IMR-90 (cell line): ENCODE measurements around the gene DGKG. TPM values are rescaled to one million over a fixed set of nuclear protein-coding genes. Genes with fewer than 3 reads are reported as not detected.
A peak's percentile ranks its signal among the peaks of the same experiment; 100 is the strongest.

Experiments used
- ATAC-seq: fragments of 200-7000 bp; cut with Tn5 transposase; 2 replicates; pipeline ENCODE4 v1.9.1; 2020; ENCODE audit warnings: low read depth, mild to moderate bottlenecking, moderate library complexity
- BruUV-seq: library from RNA; stranded (reverse); fragments of 400-500 nt; replicated peaks from 2 replicates; lab custom pipeline; 2021; lab: Mats Ljungman, UMichigan
- CTCF ChIA-PET: fragments of 300-600 bp; formaldehyde crosslinking; extraction: SDS; loops from one replicate; lab custom pipeline; 2021; ENCODE audit warnings: antibody characterized with exemption; lab: Yijun Ruan, JAX
- POLR2A ChIA-PET: fragments of 300-600 bp; sonication (Branson Sonifier 250); formaldehyde crosslinking; loops from one replicate; lab custom pipeline; 2022; ENCODE audit warnings: antibody characterized with exemption; ENCODE audit not compliant: unreplicated experiment; lab: Charles Lee
- DNase-seq: peaks from one replicate; pipeline ENCODE4 v3.0.0; 2013
- H2AFZ ChIP-seq: replicated peaks from 2 replicates; pipeline ENCODE3; 2013; ENCODE audit warnings: low read length, mild to moderate bottlenecking; ENCODE audit not compliant: poor library complexity
- H2AK5ac ChIP-seq: 2 replicates; pipeline ENCODE4 v1.6.1; 2013; ENCODE audit warnings: low read depth, low read length, inconsistent platforms
- H2AK9ac ChIP-seq: replicated peaks from 2 replicates; pipeline ENCODE3; 2013; ENCODE audit warnings: mild to moderate bottlenecking, low read depth, low read length, moderate library complexity; ENCODE audit not compliant: poor library complexity
- H2BK120ac ChIP-seq: 2 replicates; pipeline ENCODE4 v1.6.1; 2013; ENCODE audit warnings: low read depth, low read length, inconsistent platforms
- H2BK15ac ChIP-seq: 3 replicates; pipeline ENCODE4 v1.6.1; 2013; ENCODE audit warnings: low read depth, low read length, inconsistent platforms
- H2BK20ac ChIP-seq: 2 replicates; pipeline ENCODE4 v1.6.1; 2013; ENCODE audit warnings: low read depth, mild to moderate bottlenecking, inconsistent platforms, low read length, moderate library complexity
- H2BK5ac ChIP-seq: 2 replicates; pipeline ENCODE4 v1.6.1; 2013; ENCODE audit warnings: mild to moderate bottlenecking, low read depth, low read length, inconsistent platforms; ENCODE audit not compliant: poor library complexity, severe bottlenecking
- H3K14ac ChIP-seq: replicated peaks from 2 replicates; pipeline ENCODE4 v1.6.1; 2013; ENCODE audit warnings: low read depth, low read length, inconsistent platforms
- H3K18ac ChIP-seq: 2 replicates; pipeline ENCODE4 v1.6.1; 2013; ENCODE audit warnings: low read depth, low read length, control low read depth
- H3K23ac ChIP-seq: 2 replicates; pipeline ENCODE4 v1.6.1; 2013; ENCODE audit warnings: low read depth, low read length, inconsistent platforms
- H3K27ac ChIP-seq: 2 replicates; pipeline ENCODE4 v1.5.1; 2013; ENCODE audit warnings: mild to moderate bottlenecking, control low read depth, low read length; ENCODE audit not compliant: insufficient read depth
- H3K27me3 ChIP-seq: 2 replicates; pipeline ENCODE4 v1.6.1; 2013; ENCODE audit warnings: low read length; ENCODE audit not compliant: control insufficient read depth, insufficient read depth
- H3K36me3 ChIP-seq: 2 replicates; pipeline ENCODE4 v1.6.1; 2013; ENCODE audit warnings: low read length, mixed read lengths; ENCODE audit not compliant: control insufficient read depth, insufficient read depth
- H3K4ac ChIP-seq: 2 replicates; pipeline ENCODE4 v1.6.1; 2013; ENCODE audit warnings: low read depth, low read length, inconsistent platforms
- H3K4me1 ChIP-seq: 2 replicates; pipeline ENCODE4 v1.6.1; 2013; ENCODE audit warnings: low read length, mixed read lengths; ENCODE audit not compliant: control insufficient read depth, insufficient read depth
- H3K4me2 ChIP-seq: 2 replicates; pipeline ENCODE4 v1.6.1; 2013; ENCODE audit warnings: low read depth, mild to moderate bottlenecking, control low read depth, low read length, moderate library complexity
- H3K4me3 ChIP-seq: 2 replicates; pipeline ENCODE4 v1.5.1; 2013; ENCODE audit warnings: low read depth, mild to moderate bottlenecking, control low read depth, low read length, moderate library complexity; ENCODE audit not compliant: insufficient read depth
- H3K56ac ChIP-seq: 2 replicates; pipeline ENCODE4 v1.6.1; 2013; ENCODE audit warnings: low read length, inconsistent platforms; ENCODE audit not compliant: insufficient read depth; ENCODE audit errors: extremely low read depth
- H3K79me1 ChIP-seq, 2 experiments: 2 replicates each; pipeline ENCODE4 v1.6.1; 2013; ENCODE audit warnings: low read length in 2 of 2, inconsistent platforms in 1 of 2, low read depth in 1 of 2
- H3K9ac ChIP-seq: 2 replicates; pipeline ENCODE4 v1.6.1; 2013; ENCODE audit warnings: low read depth, low read length, control low read depth
- H3K9me1 ChIP-seq: 2 replicates; pipeline ENCODE4 v1.6.1; 2013; ENCODE audit warnings: low read length, inconsistent platforms; ENCODE audit not compliant: insufficient read depth
- H3K9me3 ChIP-seq: 2 replicates; pipeline ENCODE4 v1.6.1; 2013; ENCODE audit warnings: low read length; ENCODE audit not compliant: control insufficient read depth, insufficient read depth
- H4K20me1 ChIP-seq: 2 replicates; pipeline ENCODE4 v1.6.1; 2013; ENCODE audit warnings: low read length, inconsistent platforms; ENCODE audit not compliant: insufficient read depth
- H4K5ac ChIP-seq: 2 replicates; pipeline ENCODE4 v1.6.1; 2013; ENCODE audit warnings: mild to moderate bottlenecking, low read depth, low read length, control low read depth
- H4K8ac ChIP-seq, 2 experiments: 2 replicates each; pipeline ENCODE4 v1.6.1; 2013; ENCODE audit warnings: low read depth in 2 of 2, low read length in 2 of 2, control low read depth in 1 of 2, inconsistent platforms in 1 of 2
- H4K91ac ChIP-seq: 2 replicates; pipeline ENCODE4 v1.6.1; 2013; ENCODE audit warnings: low read depth, low read length, inconsistent platforms; ENCODE audit not compliant: insufficient read depth
- BHLHE40 ChIP-seq: fragments of 150-350 bp; IDR thresholded peaks from 2 replicates; pipeline ENCODE4 v1.6.1; 2016; ENCODE audit warnings: mild to moderate bottlenecking, low read depth, low read length
- CEBPB ChIP-seq: IDR thresholded peaks from 2 replicates; pipeline ENCODE4 v1.6.1; 2012; ENCODE audit warnings: low read depth, low read length, improper control_type of control experiment
- CHD1 ChIP-seq: IDR thresholded peaks from 2 replicates; pipeline ENCODE4 v1.6.1; 2012; ENCODE audit warnings: low read depth, low read length, improper control_type of control experiment
- CTCF ChIP-seq: conservative IDR thresholded peaks from 2 replicates; pipeline ENCODE4 v1.5.1; 2012; ENCODE audit warnings: mild to moderate bottlenecking, low read depth, low read length, improper control_type of control experiment
- ELK1 ChIP-seq: fragments of 150-350 bp; IDR thresholded peaks from 2 replicates; pipeline ENCODE4 v1.6.1; 2016; ENCODE audit warnings: low read depth, mild to moderate bottlenecking, low read length, moderate library complexity, borderline replicate concordance
- FOS ChIP-seq: fragments of 150-350 bp; IDR thresholded peaks from 2 replicates; pipeline ENCODE4 v1.6.1; 2016; ENCODE audit warnings: low read depth, low read length
- MAFK ChIP-seq: IDR thresholded peaks from 2 replicates; pipeline ENCODE4 v1.6.1; 2012; ENCODE audit warnings: low read depth, low read length, improper control_type of control experiment
- MAZ ChIP-seq: IDR thresholded peaks from 2 replicates; pipeline ENCODE4 v1.6.1; 2012; ENCODE audit warnings: low read depth, mild to moderate bottlenecking, low read length, improper control_type of control experiment, moderate library complexity, borderline replicate concordance
- MXI1 ChIP-seq: IDR thresholded peaks from 2 replicates; pipeline ENCODE4 v1.6.1; 2012; ENCODE audit warnings: low read depth, mild to moderate bottlenecking, low read length, moderate library complexity, borderline replicate concordance
- NFE2L2 ChIP-seq: fragments of 150-350 bp; IDR thresholded peaks from 2 replicates; pipeline ENCODE4 v1.6.1; 2016; ENCODE audit warnings: low read depth, mild to moderate bottlenecking, low read length
- POLR2A ChIP-seq: IDR thresholded peaks from 2 replicates; pipeline ENCODE4 v1.6.1; 2012; ENCODE audit warnings: mild to moderate bottlenecking, low read depth, low read length
- RCOR1 ChIP-seq: IDR thresholded peaks from 2 replicates; pipeline ENCODE4 v1.6.1; 2012; ENCODE audit warnings: mild to moderate bottlenecking, low read length, improper control_type of control experiment; ENCODE audit not compliant: insufficient replicate concordance
- RFX5 ChIP-seq: IDR thresholded peaks from 2 replicates; pipeline ENCODE4 v1.8.0; 2012; ENCODE audit warnings: low read depth, mild to moderate bottlenecking, low read length, moderate library complexity
- USF2 ChIP-seq: fragments of 150-350 bp; IDR thresholded peaks from 2 replicates; pipeline ENCODE4 v1.6.1; 2017; ENCODE audit warnings: mild to moderate bottlenecking, antibody characterized with exemption, low read length, low read depth
- WGBS, 2 experiments: methylation state at CpG; one replicate each; pipeline versions ENCODE4 v1.1.5 to v1.1.7; 2013; ENCODE audit warnings: missing lambda C conversion rate in 2 of 2; ENCODE audit not compliant: insufficient read length in 1 of 2; ENCODE audit errors: extremely low coverage in 2 of 2; 5-methylcytosine and 5-hydroxymethylcytosine counted together
- dilution Hi-C: fragments of 300-500 bp; cut with HindIII; formaldehyde crosslinking; loops from one replicate; pipeline ENCODE4 v1.14.3; 2018; ENCODE audit warnings: low sequenced_read_pairs; ENCODE audit not compliant: unreplicated experiment
- in situ Hi-C: fragments of 300-500 bp; cut with MboI; formaldehyde crosslinking; loops from 3 replicates; pipeline ENCODE4 v1.14.3; 2019; ENCODE audit warnings: low sequenced_read_pairs, inconsistent platforms, mixed read lengths
- intact Hi-C: fragments of 100-400 bp; cut with micrococcal nuclease; formaldehyde crosslinking; loops from 2 replicates; pipeline ENCODE4 v1.10.0; 2022
- polyA plus RNA-seq, 3 experiments: library from polyadenylated mRNA; depleted of rRNA; stranded (reverse); fragments of >200 nt; gene quantifications; 2 replicates each; pipeline ENCODE4 v1.2.3, GENCODE V29; 2012; ENCODE audit warnings: low replicate concordance in 1 of 3
- total RNA-seq: library from RNA; depleted of rRNA; stranded (reverse); fragments of >200 nt; gene quantifications from 2 replicates; pipeline ENCODE4 v1.2.3, GENCODE V29; 2012

DGKG gene
- total and polyA plus RNA-seq, 2 of the 4 experiments (the other 2 are of a cell fraction) = 1.2 to 4.1 TPM

GRCh38 chr3:186110975-186111974 is 250.8 kb downstream of the DGKG start:
- Histone ChIP-seq H3K4me2 (no peak overlapping the region), H2BK15ac (no peak overlapping the region), H3K27ac (no peak overlapping the region), H4K20me1 (no peaks in the 10 kb centered on the region), H2AK5ac (no peak overlapping the region), H3K23ac (no peak overlapping the region), H3K9me3 (no peaks in the 10 kb centered on the region), H2BK120ac (no peak overlapping the region), H3K27me3 (peaks cover 21% of the 10 kb centered on the region), H2AK9ac (no peak overlapping the region), H3K4me1 (peaks cover 7% of the 10 kb centered on the region), H3K36me3 (no peaks in the 10 kb centered on the region), H4K91ac (no peak overlapping the region), H3K18ac (no peak overlapping the region), H3K9me1 (peaks cover 9% of the 10 kb centered on the region), H2AFZ (peak overlapping the region; percentile 91), H3K56ac (no peak overlapping the region), H4K8ac (no peak overlapping the region; a peak in 1 of 4 replicates), H4K5ac (no peak overlapping the region), H2BK5ac (no peak overlapping the region), H2BK20ac (no peak overlapping the region), H3K4me3 (no peak overlapping the region), H3K79me1 (peaks cover 5 to 9% of the 10 kb centered on the region in 2 experiments; a peak in 3 of 4 replicates), H3K14ac (no peak overlapping the region), H3K4ac (no peak overlapping the region), H3K9ac (no peak overlapping the region)
- in situ Hi-C loops = no loop called here
- CTCF ChIA-PET = no interaction called here
- no peak for ATAC-seq
- POLR2A ChIA-PET = no interaction called here
- WGBS, 2 experiments = no CpG with 5 or more reads among the region's 12 CpGs
- intact Hi-C loops = no loop called here
- dilution Hi-C loops = no loop called here
- no peak for DNase-seq
- no TSS peak for BruUV-seq
- TF ChIP-seq MAZ (no peak), BHLHE40 (no peak), CTCF (no peak), RFX5 (no peak), FOS (no peak), USF2 (no peak), MAFK (no peak), NFE2L2 (no peak), CEBPB (no peak), POLR2A (no peak), RCOR1 (no peak), ELK1 (no peak), CHD1 (no peak), MXI1 (no peak)
